ENCODE measurements around the gene F7.
"Not testable (repeated sequence)": the region's sequence is repeated elsewhere in the genome, so short reads cannot be mapped to it uniquely, and the experiment has no call there.

F7 gene

DNA sequence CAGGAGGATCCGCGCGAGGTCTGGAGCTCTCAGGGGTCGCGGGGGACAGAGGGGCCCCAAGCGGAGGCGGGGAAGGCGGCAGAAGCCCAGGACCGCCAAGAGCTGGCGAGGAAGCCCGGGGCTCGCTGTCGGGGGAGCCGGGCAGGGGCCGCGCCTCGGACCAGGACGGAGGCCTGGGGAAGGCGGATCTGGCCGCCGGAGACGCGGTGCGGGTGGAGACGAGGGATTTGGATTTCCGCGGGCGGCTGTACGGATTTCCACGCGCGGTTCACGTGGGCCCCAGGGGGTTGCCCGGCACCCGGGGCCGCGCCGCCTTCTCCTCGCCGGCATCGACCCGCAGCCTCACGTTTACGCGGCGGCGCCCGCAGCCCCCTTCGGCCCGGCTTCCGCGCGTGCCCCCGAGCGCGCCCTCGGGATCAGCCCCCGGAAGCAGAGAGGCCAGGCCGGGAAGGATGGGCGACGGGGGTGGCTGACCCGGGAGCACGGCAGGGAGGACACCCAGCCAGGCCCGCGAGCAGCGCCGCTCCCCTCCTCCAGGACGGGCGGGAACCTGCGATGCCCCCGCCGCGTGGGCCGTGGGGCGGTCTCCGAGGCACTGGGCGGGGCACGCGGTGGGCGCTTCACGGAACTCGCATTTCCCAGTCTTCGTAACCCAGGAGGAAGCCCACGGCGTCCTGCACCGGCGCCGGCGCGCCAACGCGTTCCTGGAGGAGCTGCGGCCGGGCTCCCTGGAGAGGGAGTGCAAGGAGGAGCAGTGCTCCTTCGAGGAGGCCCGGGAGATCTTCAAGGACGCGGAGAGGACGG, 4.7 kb downstream of the F7 start:
- no peak for TF ChIP-seq POLR2A (IDR thresholded peaks at IDR 0.05; ENCODE audit: low read depth, low read length)
- no peak for TF ChIP-seq POLR2AphosphoS5 (IDR thresholded peaks at IDR 0.05; ENCODE audit: low read depth, low read length)
- TF ChIP-seq TAF1 (IDR thresholded peaks at IDR 0.05; ENCODE audit: borderline replicate concordance, low read depth, low read length) = no peak
- no peak for FAIRE-seq
- DNase-seq (ENCODE audit: insufficient read length) = no peak

DNA sequence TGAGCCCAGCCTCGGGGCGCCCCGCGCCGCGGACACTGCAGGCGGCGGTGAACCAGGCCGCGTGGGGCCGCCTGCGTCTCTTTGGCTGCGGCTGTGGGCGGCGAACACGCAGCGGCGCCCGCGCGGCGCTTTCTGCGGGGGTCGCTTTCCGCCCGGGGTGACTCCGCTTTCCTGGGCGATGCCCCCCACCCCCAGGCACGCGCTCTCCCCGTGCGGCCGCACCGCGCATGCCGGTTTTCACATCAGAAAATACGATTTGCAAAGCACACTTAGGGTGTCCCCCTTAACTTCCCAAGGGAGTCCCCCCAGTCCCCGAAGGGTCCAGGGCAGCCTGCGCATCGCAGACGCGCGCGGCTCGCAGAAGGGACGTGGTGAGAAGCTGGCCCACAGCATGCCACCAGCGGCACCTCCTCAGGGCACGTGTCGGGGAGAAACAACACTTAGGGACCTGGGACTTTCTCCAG, 5.3 kb downstream of the F7 start:
- FAIRE-seq = no peak
- TF ChIP-seq TAF1 (IDR thresholded peaks at IDR 0.05; ENCODE audit: borderline replicate concordance, low read depth, low read length) = no peak
- TF ChIP-seq POLR2A (IDR thresholded peaks at IDR 0.05; ENCODE audit: low read depth, low read length) = no peak
- no peak for TF ChIP-seq POLR2AphosphoS5 (IDR thresholded peaks at IDR 0.05; ENCODE audit: low read depth, low read length)
- no peak for DNase-seq (ENCODE audit: insufficient read length)

DNA sequence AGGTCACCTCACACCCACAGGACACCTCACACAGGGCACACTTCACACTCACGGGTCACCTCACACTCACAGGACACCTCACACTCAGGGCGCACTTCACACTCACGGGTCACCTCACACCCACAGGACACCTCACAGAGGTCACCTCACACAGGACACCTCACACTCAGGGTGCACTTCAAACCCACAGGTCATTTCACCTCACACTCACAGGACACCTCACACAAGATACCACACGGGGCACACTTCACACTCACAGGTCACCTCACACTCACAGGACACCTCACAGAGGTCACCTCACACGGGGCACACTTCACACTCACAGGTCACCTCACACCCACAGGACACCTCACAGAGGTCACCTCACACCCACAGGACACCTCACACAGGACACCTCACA, 6.2 kb downstream of the F7 start:
- not testable (repeated sequence) for DNase-seq (ENCODE audit: insufficient read length); FAIRE-seq

DNA sequence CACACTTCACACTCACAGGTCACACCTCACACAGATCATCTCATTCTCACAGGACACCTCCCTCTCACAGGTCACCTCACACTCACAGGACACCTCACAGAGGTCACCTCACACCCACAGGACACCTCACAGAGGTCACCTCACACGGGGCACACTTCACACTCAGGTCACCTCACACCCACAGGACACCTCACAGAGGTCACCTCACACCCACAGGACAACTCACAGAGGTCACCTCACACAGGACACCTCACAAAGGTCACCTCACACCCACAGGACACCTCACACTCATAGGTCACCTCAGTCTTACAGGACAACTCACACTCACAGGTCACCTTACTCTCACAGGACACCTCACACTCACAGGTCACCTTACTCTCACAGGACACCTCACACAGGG, 6.9 kb downstream of the F7 start:
- not testable (repeated sequence) for FAIRE-seq

DNA sequence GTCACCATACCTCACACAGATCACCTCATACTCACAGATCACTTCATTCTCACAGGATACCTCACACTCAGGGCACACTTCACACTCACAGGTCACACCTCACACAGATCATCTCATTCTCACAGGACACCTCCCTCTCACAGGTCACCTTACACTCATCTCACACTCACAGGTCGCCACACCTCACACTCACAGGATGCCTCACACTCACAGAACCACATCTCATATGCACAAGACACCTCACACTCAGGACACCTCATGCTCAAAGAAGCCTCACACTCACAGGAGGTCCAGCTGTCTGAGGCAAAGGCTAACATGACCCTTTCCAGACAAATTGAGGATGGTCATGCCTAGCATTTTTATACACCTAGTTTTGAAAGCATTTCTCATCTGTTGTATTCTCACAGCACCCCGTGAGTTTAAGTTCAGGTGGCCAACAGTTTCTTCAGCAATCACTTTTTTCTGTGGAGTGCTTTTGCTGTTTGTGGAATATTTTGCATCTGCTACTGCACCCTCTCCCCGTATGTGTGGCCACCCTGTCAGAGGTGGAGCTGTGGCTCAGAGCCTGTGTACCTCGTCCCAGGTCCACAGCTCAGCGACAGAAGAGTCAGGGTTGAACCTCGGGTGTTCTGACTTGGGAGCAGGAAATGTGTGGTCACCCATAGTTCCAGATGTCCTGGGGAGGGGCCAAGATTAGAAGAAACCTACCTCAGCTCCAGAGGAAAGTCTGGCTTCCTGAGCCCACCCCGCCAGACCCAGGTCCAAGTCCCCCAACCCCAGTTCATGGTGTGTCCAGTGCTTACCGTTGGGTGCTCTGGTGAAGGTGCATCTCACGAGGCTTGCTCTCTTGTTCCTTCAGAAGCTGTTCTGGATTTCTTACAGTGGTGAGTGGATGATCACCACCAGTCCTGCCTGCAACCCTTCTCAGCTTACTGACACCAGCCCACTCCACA, 7.6 kb downstream of the F7 start:
- FAIRE-seq (no peak), DNase-seq (ENCODE audit: insufficient read length) (no peak)
- TF ChIP-seq TAF1 (IDR thresholded peaks at IDR 0.05; ENCODE audit: borderline replicate concordance, low read depth, low read length) = no peak
- no peak for TF ChIP-seq POLR2AphosphoS5 (IDR thresholded peaks at IDR 0.05; ENCODE audit: low read depth, low read length)
- no peak for TF ChIP-seq POLR2A (IDR thresholded peaks at IDR 0.05; ENCODE audit: low read depth, low read length)

More for the DNA sequence above, 6.9 kb downstream of the F7 start:
- not testable (repeated sequence) for DNase-seq (ENCODE audit: insufficient read length)

DNA sequence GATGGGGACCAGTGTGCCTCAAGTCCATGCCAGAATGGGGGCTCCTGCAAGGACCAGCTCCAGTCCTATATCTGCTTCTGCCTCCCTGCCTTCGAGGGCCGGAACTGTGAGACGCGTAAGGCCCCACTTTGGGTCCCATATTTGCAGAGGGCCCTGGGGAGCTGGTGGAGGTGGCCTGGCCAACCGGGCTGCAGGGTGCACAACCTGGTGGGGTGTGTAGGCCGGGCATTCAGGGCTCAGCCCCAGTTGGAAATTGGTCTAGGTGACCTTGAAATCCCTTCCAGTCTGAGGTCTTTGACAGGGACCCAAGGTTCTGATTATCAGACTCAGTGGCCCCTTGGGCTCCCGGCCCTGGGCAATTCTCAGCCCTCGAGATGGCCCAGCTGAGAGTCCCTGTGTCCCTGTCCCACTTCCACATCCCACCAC, 8.3 kb downstream of the F7 start:
- FAIRE-seq = no peak
- TF ChIP-seq POLR2AphosphoS5 (IDR thresholded peaks at IDR 0.05; ENCODE audit: low read depth, low read length) (no peak), POLR2A (IDR thresholded peaks at IDR 0.05; ENCODE audit: low read depth, low read length) (no peak), TAF1 (IDR thresholded peaks at IDR 0.05; ENCODE audit: borderline replicate concordance, low read depth, low read length) (no peak)

DNA sequence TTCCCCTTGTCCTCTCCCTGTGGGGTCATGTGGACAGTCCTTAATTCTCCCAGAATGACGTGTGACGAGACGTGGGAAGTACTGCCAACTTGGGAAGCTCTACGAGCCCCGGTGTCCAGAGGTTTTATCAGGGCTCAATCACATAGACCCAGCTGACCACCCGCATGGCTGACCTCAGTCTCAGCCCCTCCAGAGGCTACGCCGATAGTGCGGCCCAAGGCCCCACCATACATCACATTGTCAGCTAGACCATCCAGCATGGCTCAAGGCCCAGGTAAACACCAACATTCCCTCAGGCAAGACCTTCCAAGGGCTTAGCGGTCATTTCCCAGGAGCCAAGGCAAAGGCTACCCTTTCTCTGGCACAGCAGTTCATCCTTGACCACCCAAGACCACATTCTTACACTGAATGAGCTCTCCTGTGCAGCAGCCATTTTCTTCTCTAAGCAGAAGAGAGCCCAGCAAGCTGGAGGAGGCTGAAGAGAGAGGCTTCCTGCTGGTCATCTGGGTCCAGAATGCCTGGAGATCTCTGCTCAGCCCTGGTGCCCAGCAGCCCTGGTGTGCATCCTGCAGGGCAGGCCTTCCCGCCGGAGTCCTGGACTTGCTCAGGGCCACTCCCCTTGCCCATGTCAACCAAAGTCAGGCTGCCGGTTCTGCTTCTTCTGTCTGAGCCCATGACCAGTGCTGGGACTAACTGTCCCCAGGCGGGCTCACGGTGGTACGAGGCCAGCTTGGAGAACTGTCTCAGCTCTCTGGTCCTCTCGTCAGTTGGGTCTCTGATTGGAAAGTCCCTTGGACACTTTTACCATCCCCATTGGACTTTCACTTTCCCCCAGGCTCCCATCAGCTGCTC, 9.1 kb downstream of the F7 start:
- FAIRE-seq (no peak), DNase-seq (ENCODE audit: insufficient read length) (no peak)
- TF ChIP-seq POLR2A (IDR thresholded peaks at IDR 0.05; ENCODE audit: low read depth, low read length) (no peak), POLR2AphosphoS5 (IDR thresholded peaks at IDR 0.05; ENCODE audit: low read depth, low read length) (no peak), TAF1 (IDR thresholded peaks at IDR 0.05; ENCODE audit: borderline replicate concordance, low read depth, low read length) (no peak)

More for the DNA sequence above, 8.3 kb downstream of the F7 start:
- DNase-seq (ENCODE audit: insufficient read length) = no peak

DNA sequence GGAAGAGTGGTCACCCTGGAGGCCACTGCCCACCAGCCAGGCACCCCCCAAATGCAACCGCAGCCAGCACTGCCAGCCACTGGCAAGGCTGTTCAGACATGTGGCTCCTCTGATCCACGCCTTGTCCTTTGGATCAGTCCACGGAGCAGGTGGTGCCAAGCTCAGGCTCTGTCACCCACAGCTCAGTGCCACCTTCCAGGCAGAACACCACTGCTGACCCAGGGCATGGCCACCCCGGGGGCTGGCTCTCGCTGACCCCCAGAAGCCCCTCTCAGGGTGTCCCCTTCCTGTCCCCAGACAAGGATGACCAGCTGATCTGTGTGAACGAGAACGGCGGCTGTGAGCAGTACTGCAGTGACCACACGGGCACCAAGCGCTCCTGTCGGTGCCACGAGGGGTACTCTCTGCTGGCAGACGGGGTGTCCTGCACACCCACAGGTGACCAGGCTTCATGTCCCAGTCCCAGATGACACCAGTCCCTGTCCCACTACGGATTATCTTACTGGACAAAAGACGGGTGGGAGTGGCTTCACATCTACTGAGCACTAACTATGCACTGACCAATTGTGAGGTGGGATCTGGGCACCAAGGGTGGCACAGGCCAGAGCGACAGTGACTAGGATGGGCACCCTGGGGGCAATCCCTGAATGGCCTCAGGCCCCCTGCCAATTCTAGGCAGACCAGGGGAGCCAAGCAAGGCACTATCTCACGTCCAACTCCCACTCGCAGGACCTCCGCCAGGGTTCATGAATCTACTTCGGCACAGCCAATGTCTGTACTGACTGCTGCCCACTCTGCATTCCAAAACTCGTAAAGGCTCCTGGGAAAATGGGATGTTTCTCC, 10.0 kb downstream of the F7 start:
- FAIRE-seq = no peak
- no peak for TF ChIP-seq POLR2AphosphoS5 (IDR thresholded peaks at IDR 0.05; ENCODE audit: low read depth, low read length)
- no peak for TF ChIP-seq POLR2A (IDR thresholded peaks at IDR 0.05; ENCODE audit: low read depth, low read length)
- DNase-seq (ENCODE audit: insufficient read length) = no peak

DNA sequence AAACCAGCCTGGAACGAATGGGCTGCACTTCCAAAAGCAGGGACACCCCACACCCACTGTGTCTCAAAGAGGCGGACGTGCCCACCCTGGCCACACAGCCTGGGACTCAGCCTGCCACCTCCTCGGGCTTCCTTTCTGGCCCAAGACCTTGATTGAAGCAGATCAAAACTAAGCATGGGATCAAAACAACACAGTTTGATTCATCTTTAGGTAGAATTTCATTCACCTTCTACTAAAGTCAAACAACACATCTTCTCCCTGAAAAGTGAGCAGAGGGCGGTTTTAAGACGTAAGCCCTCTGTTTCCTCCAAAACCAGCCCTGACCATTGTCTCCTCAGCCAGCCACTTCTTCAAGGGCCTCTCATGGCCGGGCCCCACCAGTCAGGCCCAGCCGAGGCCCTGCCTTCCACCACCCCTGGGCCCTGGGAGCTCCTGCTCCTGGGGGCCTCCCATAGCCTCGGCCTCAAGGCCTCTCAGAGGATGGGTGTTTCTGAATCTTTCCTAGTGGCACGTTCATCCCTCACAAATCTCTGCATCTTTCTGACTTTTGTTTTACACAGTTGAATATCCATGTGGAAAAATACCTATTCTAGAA, 10.7 kb downstream of the F7 start:
- DNase-seq (ENCODE audit: insufficient read length) (no peak), FAIRE-seq (no peak)
- TF ChIP-seq TAF1 (IDR thresholded peaks at IDR 0.05; ENCODE audit: borderline replicate concordance, low read depth, low read length) (no peak), POLR2A (IDR thresholded peaks at IDR 0.05; ENCODE audit: low read depth, low read length) (no peak), POLR2AphosphoS5 (IDR thresholded peaks at IDR 0.05; ENCODE audit: low read depth, low read length) (no peak)

DNA sequence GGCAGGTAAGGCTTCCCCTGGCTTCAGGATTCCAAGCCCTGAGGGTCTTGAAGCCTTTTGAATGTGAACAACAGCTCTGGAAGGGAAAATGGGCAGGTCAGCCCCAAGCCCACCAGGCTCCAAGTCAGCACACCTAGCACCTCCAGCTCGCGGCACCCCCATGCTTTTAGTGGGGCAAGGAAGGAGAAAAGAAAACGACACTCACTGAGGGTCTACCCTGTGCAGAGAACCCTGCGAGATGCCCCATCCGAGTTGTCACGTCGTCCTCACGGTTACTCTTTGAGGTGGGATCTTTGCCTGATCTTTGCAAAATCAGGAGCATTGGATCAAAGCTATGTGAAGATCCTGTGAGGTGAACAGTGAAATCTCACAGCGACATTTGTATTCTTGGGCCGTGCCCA, 11.3 kb downstream of the F7 start:
- TF ChIP-seq POLR2AphosphoS5 (IDR thresholded peaks at IDR 0.05; ENCODE audit: low read depth, low read length) (no peak), POLR2A (IDR thresholded peaks at IDR 0.05; ENCODE audit: low read depth, low read length) (no peak), TAF1 (IDR thresholded peaks at IDR 0.05; ENCODE audit: borderline replicate concordance, low read depth, low read length) (no peak)
- no peak for DNase-seq (ENCODE audit: insufficient read length)
- FAIRE-seq = no peak
